GM23248 (cell line): Measurements from ENCODE around the gene C14orf119.

Experiments used
- EZH2 ChIP-seq: fragments of 200-600 bp; sonication (generic); IDR thresholded peaks from 2 replicates; pipeline ENCODE4 v1.6.1; 2018; ENCODE audit warnings: antibody characterized with exemption, mild to moderate bottlenecking; ENCODE audit not compliant: insufficient read depth, poor library complexity, severe bottlenecking
- EZH2phosphoT487 ChIP-seq: fragments of 200-600 bp; sonication (generic); IDR thresholded peaks from 2 replicates; pipeline ENCODE4 v1.6.1; 2018; ENCODE audit warnings: antibody characterized with exemption, moderate library complexity, mild to moderate bottlenecking, low read depth; ENCODE audit not compliant: insufficient read depth

DNA sequence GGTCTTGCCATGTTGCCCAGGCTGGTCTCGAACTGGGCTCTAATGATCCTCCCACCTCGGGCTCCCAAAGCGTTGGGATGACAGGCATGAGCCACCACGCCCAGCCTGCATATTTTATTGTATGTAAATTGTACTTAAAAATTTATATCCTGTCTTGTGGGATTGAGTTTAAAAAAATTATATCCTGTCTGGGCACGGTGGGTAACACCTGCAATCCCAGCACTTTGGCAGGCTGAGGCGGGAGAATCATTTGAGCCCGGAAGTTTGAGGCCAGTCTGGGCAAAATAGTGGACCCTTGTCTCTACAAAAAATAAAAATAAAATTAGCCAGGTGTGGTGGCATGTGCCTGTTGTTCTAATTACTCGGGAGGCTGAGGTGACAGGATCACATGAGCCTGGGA is 37.7 kb downstream of the C14orf119 start:
- TF ChIP-seq EZH2phosphoT487 (no peak), EZH2 (no peak)
